HG03442 (cell line): ENCODE measurements around the gene CKAP2L.
"Not testable (repeated sequence)": the region's sequence is repeated elsewhere in the genome, so short reads cannot be mapped to it uniquely, and the experiment has no call there.

Experiments
- ATAC-seq: cut with Tn5 transposase; IDR thresholded peaks from one replicate; pipeline ENCODE4 v1.9.1; 2021; ENCODE audit warnings: mild to moderate bottlenecking, moderate library complexity; ENCODE audit not compliant: unreplicated experiment

CKAP2L gene

GRCh38 chr2:112712465-112712864 lies 51.9 kb downstream of the CKAP2L start:
- ATAC-seq = no peak

- ATAC-seq = no peak
These were observed 53.3 kb downstream of the CKAP2L start for GRCh38 chr2:112710956-112711750.

GRCh38 chr2:112709703-112710102 lies 54.7 kb downstream of the CKAP2L start:
- no peak for ATAC-seq

- ATAC-seq = no peak
These were observed 55.4 kb downstream of the CKAP2L start for GRCh38 chr2:112708968-112709367.

- ATAC-seq = not testable (repeated sequence)
These were observed 57.5 kb downstream of the CKAP2L start for GRCh38 chr2:112706947-112707346.

DNA sequence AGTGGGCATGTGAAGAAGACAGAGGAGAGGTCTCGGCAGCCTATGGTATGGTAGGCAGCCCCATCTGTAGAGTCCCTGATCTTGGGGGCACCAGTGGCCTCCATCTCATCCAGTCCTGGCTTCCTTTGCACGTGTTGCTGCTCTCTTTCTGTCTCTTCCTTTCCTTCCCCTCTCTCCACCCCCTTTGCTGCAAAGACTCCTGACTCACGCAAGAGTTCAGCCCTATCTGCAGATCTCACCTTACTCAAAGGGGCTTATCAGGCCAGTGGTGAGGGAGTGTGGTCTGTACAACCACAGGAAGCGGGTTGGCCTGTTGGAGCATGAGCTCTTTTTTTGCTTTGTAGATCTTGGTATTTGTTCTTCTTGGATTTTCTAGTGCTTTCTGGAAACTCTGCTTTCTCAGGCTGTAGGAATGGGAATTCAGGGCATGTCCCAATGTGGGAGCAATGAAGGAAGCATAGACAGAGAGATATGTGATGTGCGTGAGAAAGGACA lies 58.2 kb downstream of the CKAP2L start:
- ATAC-seq = peak; percentile 57

DNA sequence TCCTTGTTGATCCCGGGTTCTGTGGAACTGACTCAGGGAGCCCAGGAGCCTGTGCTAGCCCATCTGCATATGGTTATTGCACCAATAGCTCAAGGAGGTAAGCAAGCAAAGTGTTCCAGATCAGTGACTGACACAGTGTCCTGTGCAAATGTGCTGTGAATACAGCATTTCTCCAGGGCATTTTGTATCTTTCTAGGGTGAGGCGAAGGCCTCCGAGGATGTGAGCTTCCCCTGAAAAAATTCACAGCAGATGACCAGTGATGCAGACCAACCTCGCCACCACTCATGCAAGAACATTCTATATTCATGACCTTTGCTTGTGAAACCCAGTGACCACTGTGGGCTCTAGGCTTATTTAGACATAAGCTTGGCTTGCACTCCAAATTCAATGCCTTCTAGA lies 58.8 kb downstream of the CKAP2L start:
- no peak for ATAC-seq

DNA sequence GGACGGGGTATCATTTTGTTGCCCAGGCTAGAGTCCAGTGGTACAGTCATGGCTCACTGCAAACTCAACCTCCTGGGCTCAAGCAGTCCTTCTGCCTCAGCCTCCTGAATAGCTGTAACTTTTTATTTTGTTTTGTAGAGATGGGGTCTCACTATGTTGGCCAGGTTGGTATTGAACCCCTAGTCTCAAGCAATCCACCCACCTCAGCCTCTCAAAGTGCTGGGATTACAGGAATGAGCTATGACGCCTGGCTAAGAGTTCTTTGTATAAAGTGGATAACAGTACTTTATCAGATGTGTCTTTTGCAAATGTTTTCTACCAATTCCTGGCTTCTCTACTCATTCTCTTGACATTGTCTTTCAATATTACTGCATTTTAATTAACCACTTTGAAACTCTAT lies 60.7 kb downstream of the CKAP2L start:
- no peak for ATAC-seq

- ATAC-seq = no peak
These were observed 63.4 kb downstream of the CKAP2L start for GRCh38 chr2:112701052-112701451.

- ATAC-seq = no peak
These were observed 64.3 kb downstream of the CKAP2L start for GRCh38 chr2:112699984-112700667.

- ATAC-seq = no peak
These were observed 65.4 kb downstream of the CKAP2L start for GRCh38 chr2:112698834-112699515.

DNA sequence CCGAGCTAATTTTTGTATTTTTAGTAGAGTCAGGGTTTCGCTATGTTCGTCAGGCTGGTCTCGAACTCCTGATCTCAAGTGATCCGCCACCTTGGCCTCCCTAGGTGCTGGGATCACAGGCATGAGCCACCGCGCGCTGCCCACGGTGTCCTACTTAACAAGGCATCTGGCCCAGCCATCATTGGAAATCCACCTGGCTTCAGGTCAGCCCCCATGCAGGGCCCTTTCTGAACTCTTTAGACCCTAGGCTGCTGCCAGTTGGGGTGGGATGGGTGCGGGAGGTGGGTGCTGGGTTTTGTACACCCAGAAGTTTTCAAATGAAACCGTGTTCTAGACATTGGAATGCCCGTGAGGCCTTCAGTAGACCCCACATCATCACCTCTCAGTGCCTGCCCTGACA lies 70.2 kb downstream of the CKAP2L start:
- ATAC-seq = no peak

GRCh38 chr2:112693596-112693995 lies 70.8 kb downstream of the CKAP2L start:
- no peak for ATAC-seq

DNA sequence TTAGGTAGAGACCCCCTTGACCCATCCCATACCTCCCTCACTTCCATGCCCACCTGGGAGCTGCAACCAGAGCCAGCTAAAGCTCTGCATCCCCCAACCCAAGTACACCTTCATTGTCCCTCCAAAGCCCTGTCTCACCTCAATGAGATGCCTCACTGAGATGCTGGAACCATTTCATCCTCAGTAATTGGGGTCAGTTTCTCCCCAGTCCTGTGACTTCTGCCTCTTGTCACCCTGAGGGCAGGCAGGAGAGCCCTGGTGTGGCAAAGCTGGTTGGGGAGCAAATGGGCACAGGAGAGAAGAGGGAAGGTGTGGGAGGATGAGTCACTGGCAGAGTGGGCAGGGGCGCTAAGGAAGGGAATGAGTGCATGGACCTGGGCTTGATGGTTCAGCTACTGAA lies 71.5 kb downstream of the CKAP2L start:
- ATAC-seq = no peak

GRCh38 chr2:112692495-112692911 lies 71.9 kb downstream of the CKAP2L start:
- ATAC-seq = peak; percentile 85

GRCh38 chr2:112691881-112692281 lies 72.5 kb downstream of the CKAP2L start:
- ATAC-seq = no peak

- peak; percentile 45 for ATAC-seq
These were observed 73.5 kb downstream of the CKAP2L start for GRCh38 chr2:112690853-112691401.

GRCh38 chr2:112688086-112688880 lies 76.1 kb downstream of the CKAP2L start:
- ATAC-seq = no peak

GRCh38 chr2:112687522-112687921 lies 76.9 kb downstream of the CKAP2L start:
- ATAC-seq = no peak
